Sigmoid colon (tissue), 4 donors: ENCODE data around the gene CFAP91.

Source experiments
- CTCF ChIP-seq, 4 experiments: fragments of 450-650 bp in 3 of 4; fragments of 200-600 bp in 1 of 4; IDR thresholded peaks; one replicate each; pipeline ENCODE4 v1.5.1; 2016 to 2019; ENCODE audit warnings: antibody characterized with exemption in 4 of 4, mild to moderate bottlenecking in 3 of 4, moderate library complexity in 2 of 4
- POLR2A ChIP-seq, 2 donors: fragments of 450-650 bp; IDR thresholded peaks; one replicate each; pipeline ENCODE4 v1.6.1; 2016; ENCODE audit warnings: antibody characterized with exemption in 2 of 2, mild to moderate bottlenecking in 2 of 2, moderate library complexity in 2 of 2
- POLR2AphosphoS5 ChIP-seq, 4 donors: sonication (generic); formaldehyde crosslinking; IDR thresholded peaks; one replicate each; pipeline ENCODE4 v1.6.1; 2017; ENCODE audit warnings: antibody characterized with exemption in 4 of 4

- TF ChIP-seq CTCF (IDR thresholded peaks at IDR 0.05): no peak
- TF ChIP-seq POLR2A (IDR thresholded peaks at IDR 0.05): no peak
- no peak for TF ChIP-seq POLR2AphosphoS5 (IDR thresholded peaks at IDR 0.05)
These were observed 19.4 kb upstream of the CFAP91 start for GRCh38 chr3:119683421-119683820.
